ENCODE data around the gene MNAT1. TPM values are rescaled to one million over a fixed set of nuclear protein-coding genes. Genes with fewer than 3 reads are reported as not detected.

Gene MNAT1
- total RNA-seq, 2 experiments from 2014 or later: 41.6 to 44.1 TPM

GRCh38 chr14:60965402-60965801 is 230.8 kb downstream of the MNAT1 start:
- H3K36me3 Mint-ChIP-seq (ENCODE audit: low read depth): peaks cover 7% of the 10 kb centered on the region
- no peaks in the 10 kb centered on the region for H3K9me3 Mint-ChIP-seq
- TF ChIP-seq CTCF (IDR thresholded peaks at IDR 0.05): no peak
- no peak for DNase-seq
- peak; percentile 72 for ATAC-seq
- H3K4me1 Mint-ChIP-seq (ENCODE audit: low read depth): peaks cover 13% of the 10 kb centered on the region
- ChIA-PET POLR2A (interaction anchor here (1.0 kb wide), 1 partner anchor 15 kb away, joined by 3 read pairs; the partner anchor contains the start of genes SLC38A6 and TRMT5), CTCF (interaction anchor here (1.2 kb wide), 1 partner anchor 15 kb away, joined by 3 read pairs; the partner anchor contains the start of gene TRMT5)
- no peaks in the 10 kb centered on the region for H3K27me3 Mint-ChIP-seq
- intact Hi-C loops (cut with micrococcal nuclease): no loop called here
- H3K4me3 Mint-ChIP-seq: no peak overlapping the region
- peak overlapping the region; percentile 83 for H3K27ac Mint-ChIP-seq

GRCh38 chr14:60968099-60968498 is 233.5 kb downstream of the MNAT1 start:
- no peak for DNase-seq
- no peak for ATAC-seq
- ChIA-PET CTCF (interaction anchor here (1.3 kb wide), 1 partner anchor 10 kb away, joined by 6 read pairs; no protein-coding TSS in a partner anchor), POLR2A (interaction anchor here (1.3 kb wide), 1 partner anchor 9 kb away, joined by 4 read pairs; no protein-coding TSS in a partner anchor)
- TF ChIP-seq CTCF (IDR thresholded peaks at IDR 0.05): no peak
- H3K4me1 Mint-ChIP-seq (ENCODE audit: low read depth): peaks cover 13% of the 10 kb centered on the region
- no peak overlapping the region for H3K4me3 Mint-ChIP-seq
- intact Hi-C loops (cut with micrococcal nuclease): no loop called here
- peaks cover 8% of the 10 kb centered on the region for H3K36me3 Mint-ChIP-seq (ENCODE audit: low read depth)
- no peaks in the 10 kb centered on the region for H3K27me3 Mint-ChIP-seq
- no peak overlapping the region for H3K27ac Mint-ChIP-seq
- H3K9me3 Mint-ChIP-seq: no peaks in the 10 kb centered on the region

GRCh38 chr14:60968671-60969070 is 234.1 kb downstream of the MNAT1 start:
- Mint-ChIP-seq H3K4me1 (ENCODE audit: low read depth) (peaks cover 13% of the 10 kb centered on the region), H3K4me3 (no peak overlapping the region), H3K36me3 (ENCODE audit: low read depth) (peaks cover 13% of the 10 kb centered on the region), H3K27me3 (no peaks in the 10 kb centered on the region), H3K27ac (no peak overlapping the region), H3K9me3 (no peaks in the 10 kb centered on the region)
- no peak for TF ChIP-seq CTCF (IDR thresholded peaks at IDR 0.05)
- ChIA-PET CTCF (interaction anchor here (1.3 kb wide), 1 partner anchor 10 kb away, joined by 6 read pairs; no protein-coding TSS in a partner anchor), POLR2A (interaction anchor here (1.3 kb wide), 1 partner anchor 9 kb away, joined by 4 read pairs; no protein-coding TSS in a partner anchor)
- intact Hi-C loops (cut with micrococcal nuclease): no loop called here
- ATAC-seq (no peak), DNase-seq (no peak)

DNA sequence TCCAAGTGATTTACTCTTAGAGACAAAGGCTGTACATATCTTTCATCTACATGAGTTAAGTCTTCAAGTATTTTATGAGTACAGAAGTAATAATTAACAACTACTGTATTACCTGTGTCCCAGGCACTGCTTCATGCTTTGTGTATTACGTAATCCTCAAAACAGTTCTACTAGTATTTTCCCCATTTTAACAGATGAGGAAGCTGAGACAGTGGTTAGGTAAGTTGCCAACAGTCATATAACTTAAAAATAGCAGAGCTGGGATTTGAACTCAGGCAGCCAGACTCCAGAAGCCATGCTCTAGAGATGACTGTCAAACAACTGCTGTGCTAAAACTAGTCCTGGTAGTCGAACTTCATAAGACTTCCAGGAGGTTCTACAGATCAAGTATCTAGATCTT is 235.6 kb downstream of the MNAT1 start:
- no peaks in the 10 kb centered on the region for H3K27me3 Mint-ChIP-seq
- no peaks in the 10 kb centered on the region for H3K9me3 Mint-ChIP-seq
- no peak for TF ChIP-seq CTCF (IDR thresholded peaks at IDR 0.05)
- H3K4me3 Mint-ChIP-seq: no peak overlapping the region
- peaks cover 16% of the 10 kb centered on the region for H3K36me3 Mint-ChIP-seq (ENCODE audit: low read depth)
- CTCF ChIA-PET: interaction anchor here (1.2 to 1.5 kb wide), 2 partner anchors 11 to 55 kb away, joined by 3 read pairs; partner anchors contain the start of genes SLC38A6 and TRMT5
- H3K27ac Mint-ChIP-seq: no peak overlapping the region
- POLR2A ChIA-PET: interaction anchor here (0.9 kb wide), 1 partner anchor 12 kb away, joined by 3 read pairs; no protein-coding TSS in a partner anchor
- intact Hi-C loops (cut with micrococcal nuclease): no loop called here
- ATAC-seq (no peak), DNase-seq (no peak)
- H3K4me1 Mint-ChIP-seq (ENCODE audit: low read depth): peaks cover 7% of the 10 kb centered on the region

DNA sequence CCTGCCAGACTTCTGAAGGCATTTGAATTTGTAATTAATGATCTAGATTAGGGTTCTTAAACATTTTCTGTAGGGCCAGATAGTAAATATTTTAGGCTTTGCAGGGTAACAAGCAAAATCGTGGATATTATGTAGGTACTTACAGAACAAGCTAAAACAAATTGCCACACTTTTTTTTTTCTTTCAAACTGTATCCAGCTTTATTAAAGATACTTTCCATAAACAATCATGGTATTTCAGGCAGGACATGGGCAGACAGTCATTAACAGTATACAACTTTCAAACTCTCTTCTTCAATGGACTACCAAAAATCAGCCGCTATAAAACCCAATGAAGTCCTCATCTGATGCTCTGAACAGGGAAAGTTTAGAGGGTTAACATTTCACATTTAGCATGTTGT is 236.7 kb downstream of the MNAT1 start:
- Mint-ChIP-seq H3K27me3 (no peaks in the 10 kb centered on the region), H3K4me1 (ENCODE audit: low read depth) (peaks cover 5% of the 10 kb centered on the region), H3K36me3 (ENCODE audit: low read depth) (peaks cover 20% of the 10 kb centered on the region), H3K9me3 (no peaks in the 10 kb centered on the region), H3K4me3 (no peak overlapping the region), H3K27ac (no peak overlapping the region)
- intact Hi-C loops (cut with micrococcal nuclease): no loop called here
- ChIA-PET CTCF (interaction anchor here (1.2 to 1.5 kb wide), 2 partner anchors 9 to 54 kb away, joined by 3 read pairs; partner anchors contain the start of genes SLC38A6 and TRMT5), POLR2A (no interaction called here)
- no peak for TF ChIP-seq CTCF (IDR thresholded peaks at IDR 0.05)
- DNase-seq: no peak
- ATAC-seq: no peak

Data from activated CD8-positive, alpha-beta T cell treated with anti-CD3 and anti-CD28 coated beads for 36 hours (primary cell).